CD4-positive, alpha-beta T cell treated with Interleukin-1 beta for 1 hour (primary cell): ENCODE measurements around the gene SMCR8.
"Not testable (repeated sequence)": the region's sequence is repeated elsewhere in the genome, so short reads cannot be mapped to it uniquely, and the experiment has no call there.

Experiments
- DNase-seq, 2 donors: peaks; one replicate each; pipeline ENCODE4 v3.0.0-alpha.2; 2020 to 2022

Gene SMCR8

DNA sequence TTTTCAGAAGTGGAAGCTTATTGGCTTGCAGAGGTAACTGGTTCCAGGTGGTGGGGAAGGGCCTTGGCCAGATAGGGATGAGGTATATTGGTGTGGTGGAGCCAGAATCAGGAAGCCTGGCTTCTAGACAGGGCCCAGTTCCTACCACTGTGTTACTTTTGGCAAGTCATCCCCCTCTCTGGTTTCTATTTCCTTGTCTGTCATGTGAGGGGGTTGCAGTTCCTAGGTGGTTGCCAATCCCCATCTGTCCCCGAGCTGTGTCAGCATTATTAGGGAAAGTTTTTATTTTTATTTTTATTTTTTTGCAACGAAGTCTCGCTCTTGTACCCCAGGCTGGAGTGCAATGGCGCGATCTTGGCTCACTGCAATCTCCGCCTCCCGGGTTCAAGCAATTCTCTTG lies 3.0 kb downstream of the SMCR8 start:
- DNase-seq: no peak

DNA sequence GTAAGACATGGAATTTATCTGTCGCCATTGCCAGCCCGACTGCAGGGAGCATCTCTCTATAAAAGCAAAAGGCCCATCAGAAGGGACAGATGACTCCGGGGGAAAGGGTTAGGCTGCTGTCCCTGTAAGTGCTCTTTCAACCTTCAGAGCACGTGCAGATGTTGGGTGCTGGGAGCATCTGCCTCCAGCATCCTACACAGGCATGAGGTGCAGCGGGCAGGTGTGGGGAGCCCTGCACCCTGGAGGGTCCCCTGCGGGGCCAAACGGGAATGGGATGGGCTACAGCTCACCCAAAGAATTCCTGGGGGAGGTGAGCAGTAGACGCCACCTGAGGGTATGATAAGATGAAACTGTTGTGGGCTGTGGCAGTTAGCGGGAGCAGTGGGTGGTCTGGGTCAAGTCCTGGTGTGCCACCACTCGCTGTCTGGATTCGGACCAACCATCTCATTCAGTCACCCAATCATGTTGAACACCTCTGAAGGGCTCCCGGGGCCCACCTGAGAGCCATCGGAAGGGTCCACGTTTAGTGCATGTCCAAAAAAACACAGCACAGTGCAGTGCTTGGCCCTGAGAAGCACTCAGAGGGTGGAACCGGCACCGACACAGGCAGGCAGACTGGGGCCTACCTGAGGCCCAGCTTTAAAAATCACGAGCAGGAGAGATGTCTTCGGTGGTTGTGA lies 3.8 kb downstream of the SMCR8 start:
- no peak for DNase-seq

DNA sequence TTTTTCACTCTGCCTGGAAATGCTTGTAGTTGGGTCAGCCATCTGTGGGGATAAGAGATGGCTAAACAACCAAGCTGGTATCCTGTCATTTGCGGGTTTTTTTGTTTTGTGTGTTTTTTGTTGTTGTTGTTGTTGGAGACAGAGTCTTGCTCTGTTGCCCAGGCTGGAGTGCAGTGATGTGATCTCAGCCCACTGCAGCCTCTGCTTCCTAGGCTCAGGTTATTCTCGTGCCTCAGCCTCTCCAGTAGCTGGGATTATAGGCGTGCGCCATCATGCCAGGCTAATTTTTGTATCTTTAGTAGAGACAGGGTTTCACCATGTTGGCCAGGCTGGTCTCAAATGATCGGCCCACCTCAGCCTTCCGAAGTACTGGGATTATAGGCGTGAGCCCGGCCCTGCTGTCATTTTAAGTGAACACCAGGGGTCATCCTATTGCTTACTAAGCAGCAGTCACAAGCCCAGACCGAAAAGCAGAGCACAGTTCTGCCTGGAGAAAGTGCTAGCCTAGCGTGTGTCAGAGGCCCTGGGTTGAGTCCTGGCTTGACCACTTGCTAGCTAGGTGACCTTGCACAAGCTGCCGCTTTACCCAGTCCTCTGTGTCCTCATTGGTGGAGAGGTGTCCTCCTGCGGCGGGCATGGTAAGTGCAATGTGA lies 4.6 kb downstream of the SMCR8 start:
- peak in 1 of 2 donors; percentile 13 for DNase-seq

DNA sequence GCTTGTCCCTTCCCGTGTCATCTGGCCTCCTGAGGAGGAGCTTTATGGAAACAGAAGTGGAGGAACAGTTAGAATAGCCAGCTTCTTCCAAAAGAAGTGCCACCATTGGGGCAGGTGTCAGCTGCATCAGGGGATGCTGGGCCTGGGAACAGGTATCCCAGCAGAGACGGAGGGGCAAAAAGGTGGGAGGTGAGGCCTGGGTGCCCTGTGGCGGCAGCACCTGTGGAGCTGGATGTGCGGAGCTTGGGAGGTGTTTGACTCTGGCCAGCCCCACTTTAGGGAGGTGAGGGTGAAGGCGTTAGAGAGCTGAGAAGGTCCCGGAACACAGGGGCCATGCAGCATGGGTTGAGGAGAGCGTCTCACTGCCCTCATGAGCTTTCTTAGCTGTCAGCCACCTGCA lies 5.2 kb downstream of the SMCR8 start:
- no peak for DNase-seq

DNA sequence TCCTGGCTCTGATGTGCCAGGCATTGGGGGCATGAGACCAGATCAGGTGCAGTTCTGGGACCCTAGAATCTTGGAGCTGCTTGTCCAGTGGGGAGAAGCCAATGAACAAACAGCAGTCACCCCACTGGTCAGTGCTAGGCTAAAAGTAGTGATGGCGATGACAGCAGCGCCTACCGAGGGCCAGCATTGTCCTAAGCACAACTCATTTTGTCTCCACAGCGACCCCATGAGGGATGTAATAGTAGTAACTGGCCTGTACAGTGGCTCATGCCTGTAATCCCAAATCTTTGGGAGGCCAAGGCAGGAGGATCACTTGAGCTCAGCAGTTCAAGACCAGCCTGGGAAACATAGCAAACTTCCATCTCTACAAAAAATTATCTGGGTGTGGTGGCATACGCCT lies 6.2 kb downstream of the SMCR8 start:
- DNase-seq: no peak

DNA sequence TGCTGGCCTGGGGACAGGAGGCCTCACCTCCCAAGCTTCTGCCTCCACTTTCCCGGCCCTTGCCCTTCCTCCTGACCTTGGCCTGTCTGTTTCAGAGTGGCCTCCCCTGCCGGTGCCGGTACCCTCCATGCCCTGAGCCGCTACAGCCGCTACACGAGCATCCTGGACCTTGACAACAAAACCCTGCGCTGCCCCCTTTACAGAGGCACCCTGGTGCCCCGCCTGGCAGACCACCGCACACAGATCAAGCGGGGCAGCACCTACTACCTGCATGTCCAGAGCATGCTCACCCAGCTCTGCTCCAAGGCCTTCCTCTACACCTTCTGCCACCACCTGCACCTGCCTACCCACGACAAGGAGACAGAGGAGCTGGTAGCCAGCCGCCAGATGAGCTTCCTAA lies 7.4 kb downstream of the SMCR8 start:
- DNase-seq: no peak

DNA sequence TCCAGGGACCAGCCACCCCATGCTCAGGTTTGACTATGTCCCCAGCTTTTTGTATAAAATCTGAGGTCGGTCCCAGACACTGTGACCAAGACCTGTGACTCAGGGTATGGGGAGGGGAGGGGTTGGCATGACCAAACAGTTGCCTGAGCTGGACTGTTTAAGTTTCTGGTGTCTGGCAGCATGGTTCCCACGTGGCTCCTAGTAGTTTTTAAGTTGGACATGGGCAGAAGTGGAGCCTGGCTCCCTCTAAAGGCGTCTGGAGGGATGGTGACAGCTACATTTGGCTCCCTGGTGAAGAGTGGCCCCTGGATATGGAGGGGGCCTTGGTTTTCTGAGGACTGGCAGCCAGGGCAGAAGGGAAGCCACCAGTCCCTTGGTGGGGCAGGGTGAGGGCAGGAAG lies 7.9 kb downstream of the SMCR8 start:
- no peak for DNase-seq

DNA sequence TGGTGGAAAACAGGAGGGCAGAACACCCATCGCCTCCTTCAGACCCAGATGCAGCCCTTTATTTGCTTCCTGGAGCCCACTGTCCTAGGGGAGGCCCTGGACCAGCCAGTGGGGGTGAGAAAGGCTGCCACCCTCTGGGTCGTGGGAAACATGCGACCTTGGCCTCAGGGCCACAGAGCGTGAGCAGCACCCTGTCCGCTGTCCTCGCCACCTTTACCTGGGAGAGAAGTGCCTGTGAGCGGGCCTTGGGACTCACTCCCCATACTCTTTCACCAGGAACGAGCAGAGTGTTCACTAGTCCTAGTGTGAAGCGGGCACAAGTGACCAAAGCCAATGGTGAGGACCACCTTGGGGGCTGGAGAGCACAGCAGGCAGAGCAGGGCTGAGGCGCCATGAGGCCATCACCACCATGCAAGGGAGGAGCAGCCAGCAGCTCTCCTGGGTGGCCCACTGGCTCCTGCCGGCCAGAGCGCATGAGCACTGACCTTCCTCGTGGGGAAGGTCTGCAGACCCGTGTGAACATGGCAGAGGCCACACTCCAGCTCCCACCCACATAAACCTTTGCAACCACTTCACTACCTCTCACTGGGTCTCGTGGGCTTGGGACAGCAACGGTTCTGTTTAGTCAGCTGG lies 8.5 kb downstream of the SMCR8 start:
- no peak for DNase-seq

DNA sequence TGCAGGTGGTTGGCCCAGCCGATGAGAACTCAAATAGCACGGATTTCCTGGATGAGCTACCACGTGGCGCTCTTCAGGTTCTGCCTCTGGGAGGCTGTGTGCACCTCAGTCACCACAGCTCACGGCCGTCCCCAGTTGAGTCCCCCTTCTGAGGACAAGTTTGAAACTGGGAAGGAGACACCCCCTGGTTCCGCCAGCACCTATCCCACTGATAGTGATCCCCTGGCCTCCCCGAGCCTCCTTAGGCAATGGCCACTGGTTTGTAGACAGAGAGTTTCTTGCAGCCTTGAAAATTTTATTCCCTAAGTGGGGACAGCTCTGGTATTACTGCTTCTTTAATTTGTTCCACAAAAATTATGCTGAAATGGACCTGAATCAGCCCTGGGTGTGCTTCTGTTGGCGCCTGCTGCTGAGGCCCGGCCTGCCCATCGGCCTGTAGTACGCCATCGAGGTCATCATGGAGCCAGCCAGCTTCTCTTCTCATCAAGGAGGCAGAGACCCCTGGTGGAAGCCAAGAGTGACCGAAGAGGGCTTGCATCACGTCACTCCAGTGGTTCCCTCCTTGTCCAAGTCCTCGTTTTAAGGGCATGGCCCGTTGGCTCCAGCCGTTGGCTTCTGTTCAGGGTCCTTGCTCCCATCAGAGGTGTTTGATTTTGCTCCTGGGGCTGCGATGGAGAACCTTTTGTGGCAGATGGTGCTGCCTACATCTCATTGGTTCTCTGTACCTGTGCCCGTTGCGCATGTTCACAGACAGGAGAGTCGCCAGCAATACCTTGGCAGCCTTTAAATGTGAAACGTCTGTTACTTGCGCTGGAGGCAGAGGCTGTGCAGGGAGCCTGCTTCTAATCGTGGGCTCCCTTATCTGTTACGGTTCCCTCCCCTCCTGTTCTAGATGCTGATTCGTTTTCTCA lies 9.3 kb downstream of the SMCR8 start:
- no peak for DNase-seq

DNA sequence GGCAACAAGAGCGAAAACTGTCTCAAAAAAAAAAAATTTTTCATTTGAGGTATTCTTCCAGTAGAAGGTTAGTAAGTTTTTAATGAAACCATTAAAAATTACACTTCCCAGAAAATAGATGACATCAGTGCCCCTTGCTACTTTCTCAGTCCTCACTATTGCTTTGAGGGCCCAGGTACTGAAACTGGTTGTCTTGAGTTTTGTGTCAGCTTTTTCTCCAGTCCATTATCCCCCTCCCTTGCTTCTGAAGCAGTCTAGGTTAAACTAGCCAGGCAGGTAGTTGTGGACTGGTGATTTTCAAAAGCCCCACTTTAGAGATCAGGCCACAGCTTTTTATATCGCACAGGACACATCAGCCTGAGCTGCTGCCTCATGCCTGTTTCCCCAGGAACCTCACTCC lies 10.9 kb downstream of the SMCR8 start:
- no peak for DNase-seq

DNA sequence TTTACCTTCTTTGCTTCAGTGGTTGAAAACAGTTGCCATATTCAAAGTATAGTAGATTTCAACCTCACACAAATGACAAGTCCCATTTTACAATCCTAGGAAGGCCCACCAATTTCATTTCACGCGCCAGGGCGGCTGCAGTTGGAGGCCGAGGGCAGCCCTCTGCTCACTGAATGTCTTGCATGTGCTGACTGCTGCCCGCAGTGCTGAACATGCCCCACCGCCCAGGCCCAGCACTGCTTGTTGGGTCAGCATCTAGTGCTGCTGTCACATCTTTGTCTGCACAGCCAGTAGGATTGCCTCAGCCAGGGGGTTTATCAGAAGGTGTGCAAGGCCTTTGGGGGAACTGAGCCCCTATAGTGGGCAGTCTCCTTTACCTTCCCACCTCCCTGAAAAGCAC lies 11.5 kb downstream of the SMCR8 start:
- no peak for DNase-seq

DNA sequence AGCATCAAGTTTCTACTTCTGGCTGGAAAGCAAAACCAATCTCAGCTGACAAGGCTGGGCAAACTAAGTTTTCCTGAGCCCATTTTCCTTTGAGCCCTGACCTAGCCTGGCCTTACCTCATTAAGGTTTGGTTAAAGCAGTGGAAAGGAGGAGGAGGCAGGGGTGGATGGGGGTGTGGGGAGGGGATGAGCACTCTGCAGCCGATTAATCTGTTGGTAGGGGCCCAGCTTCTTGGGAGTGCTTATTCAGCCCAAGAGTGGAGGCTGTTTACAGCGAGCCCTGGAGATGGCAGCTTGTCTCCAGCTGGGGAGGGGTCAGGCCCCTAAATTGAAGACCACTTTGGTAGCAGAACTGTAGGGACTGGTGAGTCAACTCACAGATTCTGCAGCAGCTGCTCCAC lies 12.0 kb downstream of the SMCR8 start:
- no peak for DNase-seq

DNA sequence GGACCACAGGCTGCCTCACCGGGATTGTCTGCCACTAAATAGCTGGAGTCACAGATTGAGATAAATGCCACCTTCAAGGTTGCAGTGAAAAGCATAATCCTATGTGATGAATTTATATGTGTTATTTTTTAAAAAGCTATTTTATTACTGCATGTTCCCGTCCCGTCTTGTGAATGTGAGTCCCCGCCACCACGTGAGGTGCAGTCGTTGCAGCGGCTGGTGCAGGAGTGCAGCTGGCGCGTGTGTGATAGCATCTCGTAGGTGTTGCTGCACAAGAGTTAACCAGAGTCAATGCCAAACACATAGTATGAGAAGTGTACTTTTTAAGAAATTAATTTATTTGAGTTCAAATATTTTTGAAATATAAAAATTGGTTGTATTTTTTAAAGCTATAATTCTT lies 12.5 kb downstream of the SMCR8 start:
- DNase-seq: no peak

DNA sequence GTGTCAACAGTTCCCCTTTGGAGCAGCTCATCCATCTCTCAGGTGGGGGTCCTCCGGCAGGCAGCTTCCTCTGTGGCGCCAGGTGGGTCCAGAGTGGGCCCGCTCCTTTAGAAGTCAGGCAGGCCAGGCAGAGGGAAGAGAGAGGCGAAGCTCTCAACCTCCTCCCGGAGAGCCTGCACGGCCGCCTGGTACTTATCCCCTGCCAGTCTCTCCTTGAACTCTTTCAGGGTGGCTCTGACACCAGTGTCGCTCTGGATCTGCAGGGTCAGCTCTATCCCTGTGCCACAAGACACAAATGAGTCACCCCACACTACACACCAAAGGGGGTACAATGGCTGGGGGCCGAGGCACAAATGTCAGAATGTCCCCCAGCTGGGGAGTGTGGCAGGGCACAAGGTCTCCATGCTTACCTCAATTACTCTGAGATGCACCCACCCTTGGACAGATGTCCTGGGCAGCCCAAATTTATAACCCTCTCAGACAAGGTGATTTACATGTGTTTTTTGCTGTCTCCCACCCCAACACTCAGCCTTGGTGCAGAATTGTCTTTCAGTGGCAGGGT lies 13.6 kb downstream of the SMCR8 start:
- no peak for DNase-seq

DNA sequence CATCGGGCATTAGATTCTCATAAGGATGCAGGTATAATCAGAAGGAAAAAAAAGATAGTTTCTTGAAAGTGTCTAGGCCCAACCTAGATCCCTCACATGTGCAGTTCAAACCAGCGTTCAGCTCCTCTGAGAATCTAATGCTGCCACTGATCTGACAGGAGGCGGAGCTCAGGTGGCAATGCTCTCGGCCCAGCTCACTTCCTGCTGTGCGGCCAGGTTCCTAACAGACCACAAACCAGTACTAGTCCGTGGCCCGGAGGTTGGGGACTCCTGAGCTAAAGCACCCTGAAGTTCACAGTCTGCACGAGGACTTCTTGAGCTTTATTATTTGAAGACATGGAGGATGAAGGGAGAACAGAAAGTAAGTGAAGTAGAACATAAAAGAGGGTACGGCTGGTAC lies 16.8 kb downstream of the SMCR8 start:
- peak in 1 of 2 donors; percentile 18 for DNase-seq

DNA sequence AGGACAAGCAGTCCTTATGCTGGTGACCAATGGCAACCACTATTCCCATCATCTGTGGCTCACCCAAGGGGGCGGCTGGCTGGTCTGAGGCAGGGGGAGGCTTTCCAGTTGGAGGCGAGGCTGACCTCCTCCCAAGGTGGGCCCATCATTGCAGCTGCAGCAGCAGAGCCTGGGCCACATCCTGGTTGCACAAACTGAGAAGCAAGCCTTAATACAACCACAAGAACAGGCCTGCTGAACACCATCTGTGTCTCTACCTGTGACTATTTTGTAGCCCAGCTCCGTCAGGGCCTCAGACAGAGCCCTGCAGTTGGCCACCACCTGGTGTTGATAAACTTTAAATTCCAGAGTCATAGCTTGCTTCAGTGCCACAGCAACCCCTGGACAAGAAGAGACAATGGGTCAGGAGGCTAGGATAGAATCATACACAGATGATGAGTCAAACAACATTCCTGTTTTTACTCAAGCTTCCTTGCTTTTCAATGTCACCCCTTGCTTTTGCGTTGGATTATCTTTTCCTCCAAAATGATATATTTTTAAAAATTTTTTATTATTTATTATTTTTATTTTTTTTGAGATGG lies 17.9 kb downstream of the SMCR8 start:
- DNase-seq: no peak

DNA sequence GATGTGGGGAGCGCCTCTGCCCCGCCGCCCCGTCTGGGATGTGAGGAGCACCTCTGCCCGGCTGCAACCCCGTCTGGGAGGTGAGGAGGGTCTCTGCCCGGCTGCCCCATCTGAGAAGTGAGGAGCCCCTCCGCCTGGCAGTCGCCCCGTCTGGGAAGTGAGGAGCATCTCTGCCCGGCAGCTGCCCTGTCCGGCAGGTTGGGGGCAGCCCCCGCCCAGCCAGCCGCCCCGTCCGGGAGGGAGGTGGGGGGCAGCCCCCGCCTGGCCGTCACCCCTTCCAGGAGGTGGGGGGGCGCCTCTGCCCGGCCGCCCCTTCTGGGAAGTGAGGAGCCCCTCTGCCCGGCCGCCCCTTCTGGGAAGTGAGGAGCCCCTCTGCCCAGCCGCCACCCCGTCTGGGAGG lies 23.1 kb downstream of the SMCR8 start:
- not testable (repeated sequence) for DNase-seq

DNA sequence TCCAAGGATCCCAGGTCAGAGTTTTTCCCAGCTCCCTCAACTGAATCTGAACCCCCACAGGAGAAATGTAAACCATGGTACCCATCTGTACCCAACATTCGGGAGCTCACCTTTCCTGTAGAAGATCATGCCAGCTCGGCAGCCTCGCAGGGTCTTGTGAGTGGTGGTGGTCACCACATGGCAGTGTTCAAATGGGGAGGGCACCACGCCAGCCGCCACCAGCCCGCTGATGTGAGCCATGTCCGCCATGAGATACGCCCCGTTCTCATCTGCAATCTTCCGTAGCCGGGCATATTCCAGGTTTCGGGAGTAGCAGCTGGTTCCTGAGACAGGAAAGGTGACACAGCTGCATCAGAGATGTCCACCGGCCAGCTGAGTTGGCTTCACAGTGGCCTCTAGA lies 24.8 kb downstream of the SMCR8 start:
- no peak for DNase-seq

DNA sequence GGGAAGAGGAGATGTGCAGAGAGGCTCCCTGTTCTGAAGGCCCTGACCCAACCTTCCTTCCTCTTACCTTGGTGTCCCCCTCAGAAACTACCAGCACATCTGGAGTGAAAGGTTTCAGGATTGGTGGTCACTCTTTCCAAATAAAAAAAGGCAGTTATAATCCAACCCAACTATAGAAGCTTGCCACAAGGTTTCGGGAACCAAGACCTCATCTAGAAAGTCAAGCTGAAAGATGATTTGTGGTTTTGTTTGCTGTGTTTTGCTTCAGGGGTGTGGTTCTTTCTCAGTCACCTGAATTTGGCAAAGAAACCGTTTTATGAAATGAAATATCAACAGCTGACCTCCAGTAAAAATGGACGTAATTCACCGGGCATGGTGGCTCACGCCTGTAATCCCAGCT lies 28.9 kb downstream of the SMCR8 start:
- DNase-seq: no peak

DNA sequence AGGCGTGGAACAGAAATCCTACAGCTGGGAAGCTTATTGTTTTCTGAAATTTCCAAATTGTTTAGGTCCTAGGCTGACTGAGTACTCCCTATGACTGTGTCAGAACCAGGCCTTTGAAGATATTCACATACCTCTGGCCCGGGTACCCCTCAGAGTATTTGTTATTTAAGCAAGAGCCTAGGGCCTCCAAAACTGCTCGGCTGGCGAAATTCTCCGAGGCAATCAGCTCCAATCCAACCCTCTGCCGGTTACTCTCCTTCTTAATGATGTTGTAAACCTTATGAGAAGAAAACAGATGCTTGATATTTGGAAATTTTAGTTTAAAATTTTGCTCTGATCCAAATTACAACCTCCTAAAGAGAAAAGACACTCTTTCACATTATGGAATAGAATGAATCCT lies 38.4 kb downstream of the SMCR8 start:
- no peak for DNase-seq

DNA sequence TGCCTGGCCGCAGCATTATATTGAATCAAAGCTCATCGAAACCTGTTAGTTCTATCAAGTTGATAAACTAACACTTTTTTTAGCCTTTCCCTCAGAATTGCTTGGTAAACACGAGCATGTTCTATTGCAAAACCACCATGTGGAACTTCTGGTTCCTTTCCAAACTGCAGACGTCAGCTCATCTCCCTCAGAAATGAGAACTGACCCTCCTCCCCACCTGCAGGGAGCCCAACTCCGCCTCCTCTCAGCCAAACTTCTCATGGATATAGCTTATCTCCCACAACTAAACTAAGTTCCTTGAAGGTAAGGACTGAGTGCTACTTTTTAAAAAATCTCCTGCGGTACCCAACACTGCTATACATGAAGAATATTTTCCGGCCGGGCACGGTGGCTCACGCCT lies 41.5 kb downstream of the SMCR8 start:
- peak in 1 of 2 donors; percentile 7 for DNase-seq

DNA sequence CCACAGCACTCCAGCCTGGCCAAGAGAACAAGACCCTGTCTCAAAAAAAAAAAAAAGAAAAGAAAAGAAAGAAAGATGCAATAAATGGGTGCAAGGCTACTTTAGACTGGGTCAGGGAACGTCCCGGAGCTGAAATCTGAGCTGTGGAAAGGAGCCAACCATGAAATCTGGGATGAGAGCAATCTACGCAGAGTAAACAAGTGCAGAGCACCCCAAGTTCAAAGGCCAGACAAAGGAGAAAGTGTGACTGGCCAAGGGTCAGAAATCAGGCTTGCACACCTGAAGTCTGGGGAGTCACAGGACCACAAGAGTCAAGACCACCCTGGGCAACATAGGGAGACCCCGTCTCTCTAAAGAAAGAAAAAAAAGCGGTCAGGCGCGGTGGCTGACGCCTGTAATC lies 45.4 kb downstream of the SMCR8 start:
- no peak for DNase-seq
